BLaER1 treated with 17β-estradiol and CSF1 and Interleukin-3, amounts not matched to agents 10 nM and 100 nM (cell line): ENCODE data around the gene TAF11L3.
"Not testable (repeated sequence)": the region's sequence is repeated elsewhere in the genome, so short reads cannot be mapped to it uniquely, and the experiment has no call there.

Experiments
- H3K27ac ChIP-seq, 11 experiments: shearing (Covaris generic); formaldehyde crosslinking; 2 replicates each; pipeline ENCODE4 v1.8.1; 2022
- H3K27me3 ChIP-seq, 11 experiments: shearing (Covaris generic); formaldehyde crosslinking; 2 replicates each; pipeline ENCODE4 v1.8.1; 2022
- H3K36me3 ChIP-seq, 11 experiments: shearing (Covaris generic); formaldehyde crosslinking; 2 replicates each; pipeline ENCODE4 v1.8.1; 2022
- H3K4me1 ChIP-seq, 10 experiments: shearing (Covaris generic); formaldehyde crosslinking; 2 replicates each; pipeline ENCODE4 v1.8.1; 2022
- H3K4me2 ChIP-seq, 11 experiments: shearing (Covaris generic); formaldehyde crosslinking; 2 replicates each; pipeline ENCODE4 v1.8.1; 2022
- H3K4me3 ChIP-seq, 10 experiments: shearing (Covaris generic); formaldehyde crosslinking; 2 replicates each; pipeline ENCODE4 v1.8.1; 2022
- H3K9ac ChIP-seq, 11 experiments: shearing (Covaris generic); formaldehyde crosslinking; 2 replicates each; pipeline ENCODE4 v1.8.1; 2022
- H3K9me3 ChIP-seq, 11 experiments: shearing (Covaris generic); formaldehyde crosslinking; replicated peaks in 1 of 11; 2 replicates each; pipeline ENCODE4 v1.8.1; 2022
- H4K20me1 ChIP-seq, 11 experiments: shearing (Covaris generic); formaldehyde crosslinking; 2 replicates each; pipeline ENCODE4 v1.8.1; 2022
- Cebpa-rat ChIP-seq, 11 experiments: shearing (Covaris generic); IDR thresholded peaks; 2 replicates each; pipeline ENCODE4 v1.8.1; 2022

The TAF11L3 gene

DNA sequence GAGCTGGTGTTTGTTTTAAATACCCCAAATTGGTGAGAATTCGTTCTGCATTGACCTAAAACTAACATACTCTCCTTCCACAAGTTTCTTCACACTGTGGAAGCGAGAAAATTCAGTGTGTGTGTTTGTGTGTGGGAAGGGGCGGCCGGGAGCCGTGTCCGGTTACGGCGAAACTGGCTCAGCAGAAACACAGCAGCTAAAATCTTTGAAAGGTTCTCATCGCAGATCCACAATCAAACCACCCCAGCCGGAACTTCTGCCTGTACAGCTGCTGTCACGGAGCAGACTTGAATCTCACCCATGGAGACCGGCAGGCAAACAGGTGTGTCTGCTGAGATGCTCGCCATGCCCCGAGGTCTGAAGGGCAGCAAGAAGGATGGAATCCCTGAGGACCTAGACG is at the start of gene TAF11L3:
TAF11L3 (plus strand) TSS at position 301 of the 400 bp plus-strand sequence.
- not testable (repeated sequence) for H3K27ac ChIP-seq, H3K27me3 ChIP-seq, H3K36me3 ChIP-seq, H3K9me3 ChIP-seq, H3K4me3 ChIP-seq, H3K4me2 ChIP-seq, H3K4me1 ChIP-seq, H4K20me1 ChIP-seq, H3K9ac ChIP-seq

DNA sequence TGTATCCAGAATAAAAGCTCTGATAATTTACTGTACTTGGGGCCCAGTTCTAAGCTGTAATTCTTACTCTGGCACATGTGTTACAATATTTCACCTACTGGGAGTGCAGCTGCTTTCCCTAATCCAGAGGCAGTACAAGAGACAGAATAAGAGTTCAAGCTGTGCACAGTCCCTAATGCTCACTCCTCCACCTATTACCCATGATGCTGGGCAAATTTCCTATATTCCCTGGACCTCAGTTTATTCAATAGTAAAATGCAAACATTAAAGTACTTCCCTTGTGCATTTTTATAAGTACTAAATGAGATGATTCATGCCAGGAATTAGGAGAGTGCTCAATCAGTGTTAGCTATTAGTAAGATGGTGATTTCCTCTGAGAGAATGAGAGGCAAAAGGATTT is 48.1 kb upstream of the TAF11L3 start:
- H4K20me1 ChIP-seq: no peaks in the 10 kb centered on the region
- H3K9me3 ChIP-seq: peaks cover 0 to 5% (median 0%) of the 10 kb centered on the region in 11 experiments; a peak in 1 of 22 replicates
- no peak overlapping the region for H3K4me3 ChIP-seq
- no peaks in the 10 kb centered on the region for H3K36me3 ChIP-seq
- H3K27me3 ChIP-seq: no peaks in the 10 kb centered on the region
- no peak overlapping the region for H3K27ac ChIP-seq
- no peaks in the 10 kb centered on the region for H3K4me1 ChIP-seq
- no peak for TF ChIP-seq Cebpa-rat (IDR thresholded peaks at IDR 0.05)
- H3K9ac ChIP-seq: no peak overlapping the region
- H3K4me2 ChIP-seq: no peak overlapping the region

DNA sequence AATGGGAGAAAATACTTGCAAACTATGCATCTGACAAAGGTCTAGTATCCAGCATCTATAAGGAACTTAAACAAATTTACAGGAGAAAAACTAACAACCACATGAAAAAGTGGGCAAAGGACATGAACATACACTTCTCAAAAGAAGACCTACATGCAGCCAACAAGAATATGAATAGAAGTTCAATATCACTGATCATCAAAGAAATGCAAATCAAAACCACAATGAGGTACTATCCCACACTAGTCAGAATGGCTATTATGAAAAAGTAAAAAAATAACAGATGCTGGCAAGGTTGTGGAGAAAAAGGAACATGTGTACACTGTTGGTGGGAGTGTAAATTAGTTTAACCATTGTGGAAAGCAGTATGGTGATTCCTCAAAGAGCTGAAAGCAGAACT is 43.1 kb upstream of the TAF11L3 start:
- not testable (repeated sequence) for H3K4me2 ChIP-seq, H3K27me3 ChIP-seq, H3K27ac ChIP-seq, H3K4me3 ChIP-seq, H3K9me3 ChIP-seq, H3K9ac ChIP-seq, H4K20me1 ChIP-seq, H3K36me3 ChIP-seq
- peaks cover 0 to 15% (median 11%) of the 10 kb centered on the region in 10 experiments; a peak in 11 of 20 replicates for H3K4me1 ChIP-seq

DNA sequence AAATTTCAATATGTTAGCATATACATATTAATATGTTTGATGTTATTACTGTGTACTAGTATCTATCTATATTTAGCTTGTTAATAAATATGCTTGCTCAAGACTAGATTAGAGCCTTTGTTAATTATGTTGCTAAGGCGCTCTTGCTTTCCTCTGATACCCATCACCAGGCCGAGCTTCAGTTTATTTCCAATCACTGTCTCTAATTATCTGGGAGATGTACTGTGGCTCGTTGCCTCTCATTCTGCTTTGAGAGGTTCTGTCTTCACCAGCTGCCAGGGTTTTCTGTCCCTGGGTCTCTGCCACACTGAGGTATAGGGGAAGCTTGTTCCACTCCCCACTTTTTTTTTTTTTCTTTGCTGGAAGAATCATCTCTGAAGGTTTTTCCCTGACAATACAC is 41.1 kb upstream of the TAF11L3 start:
- Histone ChIP-seq H3K4me2 (peak overlapping the region in 6 of 11 experiments; percentile 18 to 52 (median 34); a peak in 10 of 22 replicates), H3K27me3 (no peaks in the 10 kb centered on the region), H4K20me1 (no peaks in the 10 kb centered on the region), H3K9me3 (no peaks in the 10 kb centered on the region), H3K27ac (no peak overlapping the region), H3K36me3 (no peaks in the 10 kb centered on the region), H3K9ac (no peak overlapping the region), H3K4me3 (no peak overlapping the region), H3K4me1 (peaks cover 0 to 15% (median 11%) of the 10 kb centered on the region in 10 experiments; a peak in 11 of 20 replicates)
- no peak for TF ChIP-seq Cebpa-rat (IDR thresholded peaks at IDR 0.05)

DNA sequence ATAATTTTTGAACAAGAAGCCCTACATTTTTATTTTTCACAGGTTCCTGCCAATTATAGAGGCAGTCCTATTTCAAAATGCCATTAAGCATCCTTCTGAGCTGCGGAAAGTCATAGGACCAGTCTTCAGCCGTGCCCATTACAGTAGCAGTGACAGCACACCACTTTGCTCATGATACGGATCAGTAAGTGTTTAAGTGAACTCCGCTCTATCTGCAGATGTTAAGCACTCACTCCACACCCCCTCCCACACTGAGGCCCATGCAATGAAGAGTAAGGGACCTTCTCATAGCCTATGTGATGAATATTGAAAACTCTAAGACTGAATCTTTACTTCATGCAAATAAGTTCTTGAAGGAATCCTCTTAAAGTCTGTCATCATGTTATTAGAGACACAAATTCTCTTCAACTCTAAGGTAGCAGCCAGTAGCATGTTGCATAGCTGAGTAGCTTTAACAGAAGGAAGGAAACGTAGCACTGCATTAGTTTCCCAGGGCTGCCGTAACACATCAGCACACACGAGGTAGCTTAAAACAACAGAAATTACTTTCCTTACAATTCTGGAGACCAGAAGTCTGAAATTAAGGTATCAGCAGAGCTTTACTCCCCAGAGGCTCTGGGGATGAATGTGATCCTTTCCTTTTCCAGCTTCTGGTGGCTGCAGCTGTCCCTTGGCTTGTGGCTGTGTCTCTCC is 40.4 kb upstream of the TAF11L3 start:
- no peaks in the 10 kb centered on the region for H3K9me3 ChIP-seq
- TF ChIP-seq Cebpa-rat (IDR thresholded peaks at IDR 0.05): no peak

DNA sequence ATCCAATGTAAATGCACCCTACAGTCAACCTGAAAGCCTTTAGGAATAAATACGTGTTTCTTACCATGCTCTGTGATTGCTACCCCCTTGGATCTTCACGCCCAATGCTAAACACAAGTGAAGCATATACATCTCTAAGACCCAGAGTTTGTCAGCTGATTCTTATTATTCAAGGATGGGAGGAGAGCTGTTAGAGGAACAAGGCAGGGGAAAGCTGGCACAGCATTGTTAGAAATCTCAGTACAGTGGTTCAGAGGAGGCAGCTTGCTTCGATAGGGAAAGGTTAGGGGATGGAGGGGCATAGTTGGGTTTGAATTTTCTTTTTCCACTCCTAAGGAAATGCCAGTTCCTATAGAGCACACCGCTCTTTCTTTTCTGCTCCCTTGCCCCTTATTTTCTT is 36.8 kb upstream of the TAF11L3 start:
- H3K27ac ChIP-seq: no peak overlapping the region
- H3K9ac ChIP-seq: no peak overlapping the region
- H3K4me1 ChIP-seq: peaks cover 0 to 15% (median 11%) of the 10 kb centered on the region in 10 experiments; a peak in 11 of 20 replicates
- H3K36me3 ChIP-seq: no peaks in the 10 kb centered on the region
- no peaks in the 10 kb centered on the region for H3K27me3 ChIP-seq
- H4K20me1 ChIP-seq: no peaks in the 10 kb centered on the region
- H3K4me3 ChIP-seq: no peak overlapping the region
- no peak for TF ChIP-seq Cebpa-rat (IDR thresholded peaks at IDR 0.05)
- H3K9me3 ChIP-seq: no peaks in the 10 kb centered on the region
- H3K4me2 ChIP-seq: no peak overlapping the region

More for the DNA sequence above, 40.4 kb upstream of the TAF11L3 start:
- Histone ChIP-seq H3K27ac (no peak overlapping the region), H3K4me2 (peak overlapping the region in 7 of 11 experiments; percentile 15 to 52 (median 27); a peak in 14 of 22 replicates), H4K20me1 (no peaks in the 10 kb centered on the region), H3K36me3 (no peaks in the 10 kb centered on the region), H3K4me1 (peaks cover 0 to 15% (median 11%) of the 10 kb centered on the region in 10 experiments; a peak in 11 of 20 replicates), H3K27me3 (no peaks in the 10 kb centered on the region), H3K9ac (no peak overlapping the region), H3K4me3 (no peak overlapping the region)

DNA sequence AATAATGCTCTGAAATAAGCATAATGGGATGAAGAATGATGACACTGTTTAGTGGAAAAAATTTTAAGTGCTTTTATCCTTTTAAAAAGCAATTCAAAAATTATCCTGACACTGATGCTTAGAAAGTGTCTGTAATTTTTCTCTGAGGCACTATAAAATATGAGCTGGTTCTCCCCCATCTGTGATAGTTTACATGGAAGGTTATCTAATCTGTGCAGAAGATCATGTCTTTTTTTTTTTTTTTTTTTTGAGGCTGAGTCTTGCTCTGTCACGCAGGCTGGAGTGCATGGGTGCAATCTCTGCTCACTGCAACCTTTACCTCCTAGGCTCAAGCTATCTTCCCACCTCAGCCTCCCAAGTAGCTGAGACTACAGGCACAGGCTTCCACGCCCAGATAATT is 35.4 kb upstream of the TAF11L3 start:
- H3K4me3 ChIP-seq: no peak overlapping the region
- H3K9ac ChIP-seq: no peak overlapping the region
- H4K20me1 ChIP-seq: no peaks in the 10 kb centered on the region
- peaks cover 0 to 7% (median 4%) of the 10 kb centered on the region in 10 experiments; a peak in 10 of 20 replicates for H3K4me1 ChIP-seq
- no peak overlapping the region for H3K27ac ChIP-seq
- H3K4me2 ChIP-seq: no peak overlapping the region
- no peaks in the 10 kb centered on the region for H3K36me3 ChIP-seq
- H3K27me3 ChIP-seq: no peaks in the 10 kb centered on the region
- no peaks in the 10 kb centered on the region for H3K9me3 ChIP-seq
- TF ChIP-seq Cebpa-rat (IDR thresholded peaks at IDR 0.05): no peak

DNA sequence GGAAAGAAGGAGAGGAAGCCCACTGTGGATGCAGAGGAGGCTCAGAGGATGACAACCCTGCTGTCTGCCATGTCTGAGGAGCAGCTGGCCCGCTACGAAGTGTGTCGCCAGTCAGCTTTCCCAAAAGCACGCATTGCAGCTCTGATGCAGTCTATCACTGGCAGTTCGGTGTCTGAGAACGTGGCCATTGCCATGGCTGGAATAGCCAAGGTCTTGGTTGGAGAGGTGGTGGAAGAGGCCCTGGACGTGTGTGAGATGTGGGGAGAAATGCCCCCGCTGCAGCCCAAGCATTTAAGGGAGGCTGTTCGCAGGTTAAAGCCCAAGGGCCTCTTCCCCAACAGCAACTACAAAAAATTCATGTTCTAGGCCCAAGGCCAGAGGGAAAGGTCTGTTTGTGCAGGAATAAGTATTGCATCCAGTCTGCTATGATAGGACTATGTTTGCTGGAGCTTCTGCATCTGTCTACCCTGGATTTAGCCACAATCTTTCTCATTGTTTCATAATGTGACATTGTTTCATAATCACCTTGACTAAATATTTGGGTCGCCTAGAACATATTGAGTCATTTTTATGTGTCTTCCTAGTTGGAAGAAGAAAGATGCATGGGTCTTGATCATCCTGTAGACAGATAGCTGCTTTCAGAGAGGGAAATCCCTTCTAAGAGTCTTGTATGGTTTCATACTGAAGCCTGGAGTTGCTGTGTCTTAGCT is 31.5 kb upstream of the TAF11L3 start:
- not testable (repeated sequence) for H3K4me3 ChIP-seq, H3K4me2 ChIP-seq, H3K9ac ChIP-seq, H3K27ac ChIP-seq, H3K27me3 ChIP-seq, H3K36me3 ChIP-seq, H3K4me1 ChIP-seq, H3K9me3 ChIP-seq, H4K20me1 ChIP-seq

DNA sequence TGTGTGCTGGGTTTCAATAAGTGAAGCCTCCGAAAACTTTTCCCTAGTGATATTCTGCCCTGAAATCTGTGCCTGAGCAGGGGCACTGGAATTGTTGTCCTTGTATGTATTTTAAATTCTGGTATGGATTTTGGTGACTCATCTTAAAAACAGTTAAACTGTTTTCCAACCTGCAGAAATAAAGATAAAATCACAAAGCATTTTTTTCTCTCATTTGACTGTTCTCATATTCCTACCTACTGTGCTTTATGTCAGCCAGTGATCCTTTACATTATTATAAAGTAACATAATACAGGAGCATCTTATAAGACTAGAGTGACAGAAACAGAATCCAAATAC is 31.0 kb upstream of the TAF11L3 start:
- TF ChIP-seq Cebpa-rat (IDR thresholded peaks at IDR 0.05): no peak
- no peak overlapping the region for H3K27ac ChIP-seq
- no peak overlapping the region for H3K4me2 ChIP-seq
- H3K9me3 ChIP-seq: peaks cover 0 to 7% (median 0%) of the 10 kb centered on the region in 11 experiments; a peak in 4 of 22 replicates
- H3K36me3 ChIP-seq: no peaks in the 10 kb centered on the region
- no peak overlapping the region for H3K9ac ChIP-seq
- H3K4me1 ChIP-seq: peaks cover 0 to 8% (median 0%) of the 10 kb centered on the region in 10 experiments; a peak in 2 of 20 replicates
- H4K20me1 ChIP-seq: no peaks in the 10 kb centered on the region
- no peak overlapping the region for H3K4me3 ChIP-seq
- H3K27me3 ChIP-seq: no peaks in the 10 kb centered on the region

DNA sequence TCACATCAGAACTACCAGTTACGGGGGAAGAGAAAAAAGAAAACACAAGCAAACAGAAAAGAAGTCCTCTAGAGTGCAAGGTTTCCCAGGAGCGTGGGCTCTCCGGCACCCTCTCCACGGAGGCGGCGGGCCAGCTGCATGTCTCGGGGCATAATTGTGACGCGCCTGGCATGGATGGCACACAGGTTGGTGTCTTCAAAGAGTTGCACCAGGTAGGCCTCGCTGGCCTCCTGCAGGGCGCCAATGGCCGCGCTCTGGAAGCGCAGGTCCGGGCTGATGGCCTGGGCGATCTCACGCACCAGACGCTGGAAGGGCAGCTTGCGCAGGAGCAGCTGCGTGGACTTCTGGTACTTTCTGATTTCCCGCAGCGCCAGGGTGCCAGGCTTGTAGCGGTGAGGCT is 26.9 kb upstream of the TAF11L3 start:
- H3K4me2 ChIP-seq, H3K27ac ChIP-seq, H3K9ac ChIP-seq, H3K27me3 ChIP-seq, H4K20me1 ChIP-seq, H3K4me1 ChIP-seq, H3K36me3 ChIP-seq, H3K4me3 ChIP-seq: not testable (repeated sequence)
- H3K9me3 ChIP-seq: peaks cover 0 to 13% (median 4%) of the 10 kb centered on the region in 11 experiments; a peak in 6 of 22 replicates
